K562 (cell line): ENCODE results near the gene MUC7. TPM values are rescaled to one million over a fixed set of nuclear protein-coding genes. Genes with fewer than 3 reads are reported as not detected.

ENCODE experiments used
- ATAC-seq: fragments of 200-7000 bp; cut with Tn5 transposase; 3 replicates; pipeline ENCODE4 v1.9.1; 2020; ENCODE audit warnings: moderate library complexity
- BruUV-seq: library from RNA; stranded (reverse); fragments of 400-500 nt; replicated peaks from 2 replicates; lab custom pipeline; 2021; lab: Mats Ljungman, UMichigan
- CTCF ChIA-PET: fragments of 300-600 bp; formaldehyde crosslinking; extraction: SDS; loops from one replicate; lab custom pipeline; 2021; ENCODE audit warnings: low intra/inter-chr PET ratio; lab: Yijun Ruan, JAX
- POLR2A ChIA-PET: fragments of 300-600, 350-650 bp; sonication (Branson Sonifier 250); formaldehyde crosslinking; extraction: SDS; loops from one replicate; lab custom pipeline; 2021; ENCODE audit warnings: antibody characterized with exemption, inconsistent platforms; lab: Yijun Ruan, JAX
- DNase-seq, 4 experiments: peaks; one replicate each; pipeline versions ENCODE4 v3.0.0 to v3.0.0-alpha.2; 2011 to 2018; ENCODE audit warnings: low spot score in 3 of 4, mixed read lengths in 3 of 4; ENCODE audit errors: extremely low read depth in 1 of 4
- FAIRE-seq: peaks from 2 replicates; lab custom pipeline; 2011; peaks lifted over from hg19 to GRCh38; lab: Jason Lieb, UNC
- H2AFZ ChIP-seq: 2 replicates; pipeline ENCODE4 v1.6.0; 2011; ENCODE audit warnings: low read depth, low read length, control low read depth, inconsistent platforms
- H3K27ac ChIP-seq: fragments of 200-600 bp; 3 replicates; pipeline ENCODE4 v1.8.0; 2011; ENCODE audit warnings: low read depth, mild to moderate bottlenecking, control low read depth, inconsistent platforms, low read length, moderate library complexity, mixed read lengths; ENCODE audit errors: extremely low read depth
- H3K27me3 ChIP-seq, 2 experiments: fragments of 300-600 bp in 1 of 2; 2 replicates in 1 of 2; 3 replicates in 1 of 2; pipeline versions ENCODE4 v1.6.0 to v1.8.0; 2011; ENCODE audit warnings: inconsistent platforms in 2 of 2, low read length in 2 of 2, mild to moderate bottlenecking in 1 of 2, mixed read lengths in 1 of 2, moderate library complexity in 1 of 2; ENCODE audit not compliant: control insufficient read depth in 2 of 2, insufficient read depth in 2 of 2
- H3K36me3 ChIP-seq: fragments of 300-600 bp; 3 replicates; pipeline ENCODE4 v1.8.0; 2011; ENCODE audit warnings: mild to moderate bottlenecking, low read length, inconsistent platforms; ENCODE audit not compliant: control insufficient read depth, insufficient read depth
- H3K4me1 ChIP-seq, 2 experiments: fragments of 200-600 bp in 1 of 2; replicated peaks in 1 of 2; 2 replicates in 1 of 2; 3 replicates in 1 of 2; pipeline versions ENCODE4 v1.5.1 to v1.8.0; 2011; ENCODE audit warnings: inconsistent platforms in 2 of 2, low read length in 2 of 2, mild to moderate bottlenecking in 1 of 2, mixed read lengths in 1 of 2, moderate library complexity in 1 of 2; ENCODE audit not compliant: control insufficient read depth in 2 of 2, insufficient read depth in 2 of 2
- H3K4me2 ChIP-seq: 2 replicates; pipeline ENCODE4 v1.6.1; 2011; ENCODE audit warnings: low read length, control low read depth, inconsistent platforms, mixed read lengths; ENCODE audit not compliant: insufficient read depth
- H3K4me3 ChIP-seq: fragments of 200-600 bp; sonication (generic), shearing (Covaris generic); 2 replicates; pipeline ENCODE4 v1.5.1; 2016; ENCODE audit warnings: control low read depth, inconsistent platforms
- H3K79me2 ChIP-seq: fragments of 200-600 bp; 3 replicates; pipeline ENCODE4 v1.8.0; 2011; ENCODE audit warnings: low read length, inconsistent platforms; ENCODE audit not compliant: control insufficient read depth, insufficient read depth
- H3K9ac ChIP-seq, 2 experiments: 2 replicates each; pipeline versions ENCODE4 v1.6.0 to v1.6.1; 2011; ENCODE audit warnings: low read depth in 2 of 2, low read length in 2 of 2, control low read depth in 1 of 2, inconsistent platforms in 1 of 2, mild to moderate bottlenecking in 1 of 2, mixed read lengths in 1 of 2; ENCODE audit not compliant: insufficient read depth in 1 of 2
- H3K9me1 ChIP-seq: one replicate; pipeline ENCODE4 v1.6.0; 2011; ENCODE audit warnings: inconsistent platforms, mild to moderate bottlenecking, low read length, moderate library complexity; ENCODE audit not compliant: control insufficient read depth, insufficient read depth
- H3K9me3 ChIP-seq: replicated peaks from 2 replicates; pipeline ENCODE4 v1.5.1; 2011; ENCODE audit warnings: low read depth, low read length, inconsistent platforms; ENCODE audit not compliant: control insufficient read depth, insufficient read depth
- H4K20me1 ChIP-seq: replicated peaks from 2 replicates; pipeline ENCODE4 v1.6.1; 2011; ENCODE audit warnings: low read length, inconsistent platforms, mixed read lengths; ENCODE audit not compliant: control insufficient read depth, insufficient read depth
- ATF6 ChIP-seq: sonication (generic); formaldehyde crosslinking; IDR thresholded peaks from 2 replicates; pipeline ENCODE4 v1.4.0; 2020; ENCODE audit warnings: mild to moderate bottlenecking, missing genetic modification reagents
- FOXM1 ChIP-seq, 2 experiments: fragments of 450-650 bp in 1 of 2; sonication (generic) in 1 of 2; formaldehyde crosslinking in 1 of 2; IDR thresholded peaks; 2 replicates each; pipeline versions ENCODE4 v1.6.1 to v1.9.0; 2017 to 2022; ENCODE audit warnings: low read depth in 2 of 2, mild to moderate bottlenecking in 2 of 2, missing genetic modification reagents in 1 of 2, moderate library complexity in 1 of 2
- GTF2F1 ChIP-seq: IDR thresholded peaks from 2 replicates; pipeline ENCODE4 v1.6.1; 2011; ENCODE audit warnings: low read depth, low read length, improper control_type of control experiment
- HMGXB4 ChIP-seq: sonication (generic); formaldehyde crosslinking; IDR thresholded peaks from 2 replicates; pipeline ENCODE4 v1.8.1; 2023; ENCODE audit warnings: mild to moderate bottlenecking, missing genetic modification reagents
- MBD2 ChIP-seq: sonication (generic); IDR thresholded peaks from 2 replicates; pipeline ENCODE4 v1.6.1; 2016; ENCODE audit warnings: low read depth, borderline replicate concordance
- NCOA2 ChIP-seq, 2 experiments: fragments of 450-650 bp; IDR thresholded peaks; 2 replicates each; pipeline ENCODE4 v1.6.1; 2018; ENCODE audit warnings: mild to moderate bottlenecking in 2 of 2, moderate library complexity in 1 of 2; ENCODE audit not compliant: partially characterized antibody in 2 of 2
- RFX7 ChIP-seq: fragments of 250-450 bp; sonication (Bioruptor Pico); IDR thresholded peaks from 2 replicates; pipeline ENCODE4 v1.5.1; 2021; ENCODE audit warnings: mild to moderate bottlenecking
- SFPQ ChIP-seq: fragments of 200-400 bp; formaldehyde crosslinking; IDR thresholded peaks from 2 replicates; pipeline ENCODE4 v1.6.1; 2017; ENCODE audit warnings: mild to moderate bottlenecking, low read depth, low read length, moderate library complexity
- SIRT6 ChIP-seq: IDR thresholded peaks from one replicate; pipeline ENCODE4 v1.6.1; 2012; ENCODE audit warnings: low read depth, mild to moderate bottlenecking, control low read depth, inconsistent platforms, low read length, moderate library complexity
- STAT5B ChIP-seq: fragments of 250-450 bp; sonication (Bioruptor Pico); IDR thresholded peaks from 2 replicates; pipeline ENCODE4 v1.8.0; 2021; ENCODE audit warnings: mild to moderate bottlenecking, inconsistent platforms
- ZBTB12 ChIP-seq: fragments of 250-450 bp; sonication (Bioruptor Pico); IDR thresholded peaks from 2 replicates; pipeline ENCODE4 v1.4.0; 2020
- ZBTB2 ChIP-seq: fragments of 450-650 bp; IDR thresholded peaks from 2 replicates; pipeline ENCODE4 v1.6.1; 2016; ENCODE audit warnings: antibody characterized with exemption
- ZNF134 ChIP-seq: fragments of 250-450 bp; sonication (Bioruptor Pico); conservative IDR thresholded peaks from 2 replicates; pipeline ENCODE4 v1.4.0; 2020
- ZNF253 ChIP-seq: fragments of 250-450 bp; sonication (Bioruptor Pico); conservative IDR thresholded peaks from 2 replicates; pipeline ENCODE4 v1.6.1; 2021; ENCODE audit warnings: mild to moderate bottlenecking
- ZNF589 ChIP-seq: fragments of 200-800 bp; sonication (Bioruptor generic); IDR thresholded peaks from 2 replicates; pipeline ENCODE4 v1.6.1; 2016; ENCODE audit warnings: low read depth, missing genetic modification characterization, missing compliant biosample characterization
- WGBS: fragments of 100-300 bp; shearing (Covaris generic); methylation state at CpG from one replicate; pipeline ENCODE4 v1.1.6; 2016; ENCODE audit warnings: low coverage, mixed read lengths; ENCODE audit not compliant: insufficient coverage; ENCODE audit errors: missing lambda C conversion rate; 5-methylcytosine and 5-hydroxymethylcytosine counted together
- in situ Hi-C: fragments of 300-500 bp; cut with MboI; formaldehyde crosslinking; loops from 4 replicates; pipeline ENCODE4 v1.15.0; 2018; ENCODE audit warnings: inconsistent platforms, mixed read lengths
- intact Hi-C: fragments of 100-400 bp; cut with micrococcal nuclease; formaldehyde crosslinking; loops from 2 replicates; pipeline ENCODE4 v1.14.2; 2022
- polyA plus RNA-seq, 8 experiments: library from polyadenylated mRNA; depleted of rRNA in 4 of 8; stranded (reverse) in 5 of 8; unstranded in 3 of 8; fragments of >200 nt; fragmentation: Nextera tagmentation in 2 of 8; fragmentation: Illumina TruSeq in 1 of 8; extraction: Ambion mirVana in 2 of 8; extraction: Trizol in 1 of 8; gene quantifications; 2 replicates each; pipeline versions ENCODE4 v1.2.1 to v1.2.3, GENCODE V29; 2011 to 2014; ENCODE audit warnings: inconsistent platforms in 1 of 8, missing spikeins in 1 of 8
- total RNA-seq, 7 experiments: library from RNA; depleted of rRNA in 6 of 7; stranded (reverse); fragments of >200 nt in 6 of 7; fragmentation: Illumina TruSeq in 2 of 7; extraction: Trizol in 2 of 7; gene quantifications; 2 replicates each; pipeline versions ENCODE4 v1.2.1 to v1.2.3, GENCODE V29; 2011 to 2021; ENCODE audit warnings: low replicate concordance in 1 of 7

MUC7 gene
- total and polyA plus RNA-seq, 9 of the 15 experiments (the other 6 are each of a cell fraction or from before 2014, with no cell fraction given) = not detected

GRCh38 chr4:70463335-70463734 lies 8.7 kb upstream of the MUC7 start:
- FAIRE-seq = no peak
- no peaks in the 10 kb centered on the region for H3K4me1 ChIP-seq
- H3K4me3 ChIP-seq = no peak overlapping the region
- no peaks in the 10 kb centered on the region for H3K36me3 ChIP-seq
- BruUV-seq = no TSS peak
- ATAC-seq = no peak
- H3K27ac ChIP-seq = no peak overlapping the region
- 0% methylated on average over 2 of the region's 2 CpGs for WGBS
- no peak overlapping the region for H3K9ac ChIP-seq
- ChIA-PET POLR2A (no interaction called here), CTCF (no interaction called here)
- no peaks in the 10 kb centered on the region for H4K20me1 ChIP-seq
- no peaks in the 10 kb centered on the region for H3K79me2 ChIP-seq
- no peaks in the 10 kb centered on the region for H3K9me1 ChIP-seq
- H3K4me2 ChIP-seq = no peak overlapping the region
- intact Hi-C loops = no loop called here
- H2AFZ ChIP-seq = no peak overlapping the region
- H3K27me3 ChIP-seq = no peaks in the 10 kb centered on the region
- no peaks in the 10 kb centered on the region for H3K9me3 ChIP-seq
- in situ Hi-C loops = no loop called here
- DNase-seq = no peak
- TF ChIP-seq ZBTB12 (CRISPR knock-in tag) = no peak
- no peak for TF ChIP-seq NCOA2 (IDR thresholded peaks at IDR 0.05; ENCODE audit: partially characterized antibody in 2 of 2)
- no peak for TF ChIP-seq ATF6 (CRISPR knock-in tag)
- TF ChIP-seq ZNF134 = no peak
- no peak for TF ChIP-seq ZNF253
- no peak for TF ChIP-seq SFPQ
- no peak for TF ChIP-seq ZBTB2
- TF ChIP-seq GTF2F1 = no peak
- TF ChIP-seq ZNF589 (CRISPR knock-in tag) = no peak
- no peak for TF ChIP-seq FOXM1 (IDR thresholded peaks at IDR 0.05; ENCODE audit: low read depth)
- no peak for TF ChIP-seq FOXM1 (CRISPR knock-in tag; IDR thresholded peaks at IDR 0.05; ENCODE audit: low read depth)
- TF ChIP-seq HMGXB4 (CRISPR knock-in tag) = no peak
- no peak for TF ChIP-seq MBD2
- TF ChIP-seq SIRT6 = no peak
- TF ChIP-seq STAT5B (CRISPR knock-in tag) = no peak
- TF ChIP-seq RFX7 (CRISPR knock-in tag) = no peak
